GM20431 (cell line): ENCODE measurements around the gene RANBP3.

Experiments used
- in situ Hi-C: fragments of 300-500 bp; cut with MseI, MboI; formaldehyde crosslinking; loops from one replicate; pipeline ENCODE4 v1.15.0; 2020; ENCODE audit warnings: low sequenced_read_pairs; ENCODE audit not compliant: unreplicated experiment

Gene RANBP3

DNA sequence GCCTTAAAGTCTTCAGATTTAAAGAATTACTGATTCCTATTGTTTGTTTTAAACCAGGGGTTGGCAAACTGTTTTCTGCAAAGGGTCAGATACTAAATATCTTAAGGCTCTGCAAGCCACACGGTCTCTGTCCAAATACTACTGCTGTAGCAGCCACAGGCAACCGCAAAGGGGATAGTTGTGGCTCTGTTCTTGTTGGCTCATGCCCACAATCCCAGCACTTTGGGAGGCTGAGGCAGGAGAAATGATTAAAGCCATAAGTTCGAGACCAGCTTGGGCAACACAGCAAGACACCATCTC lies 22.4 kb downstream of the RANBP3 start:
- in situ Hi-C loops = no loop called here

DNA sequence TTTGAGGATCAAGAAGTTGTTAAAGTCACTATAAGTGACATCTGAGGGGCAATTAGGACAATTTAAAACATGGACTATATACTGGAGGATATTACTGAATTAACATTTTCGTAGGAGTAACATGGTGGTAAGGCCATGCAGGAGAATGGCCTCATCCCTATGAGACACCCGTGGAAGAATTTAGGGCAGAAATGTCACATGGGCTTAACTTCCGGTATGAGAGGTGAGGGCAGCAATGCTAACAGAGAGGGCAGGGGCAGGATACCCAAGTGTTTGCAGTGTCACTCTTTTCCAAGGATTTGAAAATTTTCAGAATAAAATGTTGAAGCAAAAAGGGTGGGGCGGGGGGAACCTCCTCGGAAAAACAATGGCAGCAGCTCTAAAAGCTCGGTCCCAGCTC lies 23.6 kb downstream of the RANBP3 start:
- in situ Hi-C loops = no loop called here

DNA sequence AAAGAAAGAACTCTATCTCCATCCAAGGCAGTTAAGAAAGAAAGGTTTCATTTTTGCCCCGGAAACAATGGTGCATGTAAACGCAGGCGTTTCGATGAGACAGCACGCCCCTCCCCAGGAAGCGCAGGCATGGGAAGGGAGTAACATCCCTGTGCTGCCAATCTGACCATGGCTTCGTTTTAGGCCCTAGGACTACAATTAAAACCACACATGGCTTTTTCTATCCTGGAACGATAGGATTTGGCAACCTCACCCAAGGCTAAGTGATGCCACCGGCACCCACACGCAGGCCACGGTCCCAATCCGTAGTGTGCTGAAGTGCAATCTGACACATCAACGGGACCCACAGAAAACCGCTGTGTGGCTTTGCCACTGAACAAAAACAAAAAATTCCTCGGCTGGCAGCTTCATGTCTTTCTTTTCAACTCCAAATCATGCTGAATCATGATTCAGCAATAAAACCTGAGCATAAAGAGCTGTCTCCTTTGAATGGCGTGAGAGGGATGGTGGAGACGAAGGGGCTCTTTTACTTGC lies 24.2 kb downstream of the RANBP3 start:
- in situ Hi-C loops = no loop called here

DNA sequence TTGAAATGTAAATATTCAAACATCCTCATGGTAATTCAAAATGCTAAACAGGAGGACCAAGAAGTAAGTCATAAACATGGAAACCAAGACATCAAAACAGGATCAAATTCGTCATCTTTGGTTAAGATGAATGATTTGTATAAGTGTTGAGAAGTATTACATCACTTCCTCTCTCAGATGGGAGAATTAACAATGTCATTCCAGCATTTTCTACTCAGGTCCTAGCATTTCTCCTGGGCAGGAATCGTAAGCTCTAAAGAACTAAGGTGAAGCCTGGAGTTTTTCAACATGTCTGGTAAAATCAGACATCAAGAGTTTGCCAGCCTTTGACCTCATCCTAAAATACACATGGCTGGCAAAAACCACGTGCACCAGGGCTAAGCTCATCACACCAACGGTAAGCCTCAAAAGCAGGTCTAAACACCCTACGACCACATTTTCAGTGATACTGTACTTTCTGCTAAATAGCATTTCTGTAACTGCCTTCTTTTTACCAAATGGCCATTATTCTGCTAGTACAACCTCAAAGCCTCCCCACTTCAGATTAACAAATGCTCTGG lies 24.8 kb downstream of the RANBP3 start:
- in situ Hi-C loops = no loop called here

DNA sequence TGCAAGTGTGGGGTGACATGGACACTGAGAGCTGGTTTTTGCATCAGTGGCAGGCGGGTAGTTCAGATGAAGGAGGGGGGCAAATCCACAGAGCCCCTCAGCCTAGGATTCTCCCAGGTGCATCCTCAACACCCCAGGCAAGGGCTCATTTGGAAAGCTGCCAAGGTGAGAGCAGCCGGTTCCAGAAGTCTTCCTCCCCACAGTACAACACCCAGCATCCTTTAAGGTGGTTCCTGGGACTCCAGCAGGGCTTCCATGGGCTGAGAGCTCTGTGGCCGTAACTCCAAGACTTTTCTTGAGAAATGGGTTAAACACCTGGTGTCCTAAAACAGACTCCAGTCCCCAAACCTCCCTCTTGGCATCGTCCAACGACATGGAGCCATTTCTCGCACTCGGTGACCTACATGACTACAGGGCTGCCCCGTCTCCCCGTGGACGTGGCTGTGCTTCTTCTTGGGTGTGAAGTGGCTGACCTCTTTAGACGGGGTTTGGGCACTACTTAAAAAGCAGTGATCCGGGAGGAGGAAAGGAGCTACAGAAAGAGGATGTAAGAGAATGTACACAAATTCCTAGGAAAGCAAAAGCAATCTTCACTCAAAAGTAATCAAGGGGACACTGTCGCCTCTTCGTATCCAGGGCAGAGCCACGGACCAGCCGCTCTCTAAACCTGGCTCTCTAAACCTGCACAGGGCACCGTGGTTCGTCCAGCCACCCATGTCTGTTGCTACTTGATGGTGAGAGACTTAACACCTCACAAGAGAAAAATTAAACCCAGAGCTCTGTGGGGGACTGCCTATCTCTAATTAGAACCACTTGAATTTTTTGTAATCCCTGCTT lies 25.5 kb downstream of the RANBP3 start:
- in situ Hi-C loops = no loop called here

DNA sequence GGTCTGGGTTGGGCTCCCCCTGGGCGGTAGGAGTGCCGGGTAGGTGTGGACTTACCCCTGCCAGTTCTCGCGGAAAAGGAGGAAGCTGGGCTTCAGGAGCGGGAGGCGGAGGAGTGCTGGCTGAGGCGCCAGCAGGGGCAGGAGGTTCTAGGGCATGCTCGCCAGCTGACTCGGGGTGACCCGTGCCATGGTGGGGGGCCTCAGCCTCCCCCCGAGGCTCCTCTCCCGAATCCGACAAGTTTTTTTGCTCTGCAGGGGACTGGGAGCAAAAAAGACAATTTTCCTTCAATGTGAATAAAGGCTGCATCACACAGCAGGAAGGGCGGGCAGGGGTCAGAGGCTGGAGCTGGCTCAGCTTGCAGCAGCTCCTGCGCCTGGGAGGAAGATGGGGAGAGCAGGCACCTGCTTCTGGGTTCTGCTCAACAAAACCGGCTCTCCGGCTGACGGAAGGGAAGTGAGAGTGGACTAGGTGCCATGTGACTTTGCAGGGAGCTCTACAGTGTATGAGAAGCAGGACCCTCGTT lies 26.5 kb downstream of the RANBP3 start:
- in situ Hi-C loops = no loop called here

DNA sequence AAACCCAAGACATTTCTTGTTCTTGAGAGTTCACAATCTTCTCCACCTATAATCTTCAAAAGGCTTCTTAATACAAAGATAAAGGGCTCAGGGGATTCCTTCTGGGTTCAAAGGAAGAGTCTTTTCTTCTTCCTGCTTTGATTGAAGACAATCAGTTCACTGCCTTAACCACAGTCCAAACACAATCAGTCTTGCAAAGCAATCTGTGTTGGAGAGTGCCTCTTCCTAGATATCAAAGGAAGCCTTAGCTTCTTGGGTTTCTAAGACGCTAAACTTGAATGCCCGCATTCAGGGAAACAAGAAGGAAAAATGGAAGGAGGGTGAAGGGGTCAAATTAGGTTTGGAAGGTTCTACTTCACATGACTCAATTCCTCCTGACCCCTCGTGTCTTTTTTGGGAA lies 27.2 kb downstream of the RANBP3 start:
- in situ Hi-C loops = no loop called here

DNA sequence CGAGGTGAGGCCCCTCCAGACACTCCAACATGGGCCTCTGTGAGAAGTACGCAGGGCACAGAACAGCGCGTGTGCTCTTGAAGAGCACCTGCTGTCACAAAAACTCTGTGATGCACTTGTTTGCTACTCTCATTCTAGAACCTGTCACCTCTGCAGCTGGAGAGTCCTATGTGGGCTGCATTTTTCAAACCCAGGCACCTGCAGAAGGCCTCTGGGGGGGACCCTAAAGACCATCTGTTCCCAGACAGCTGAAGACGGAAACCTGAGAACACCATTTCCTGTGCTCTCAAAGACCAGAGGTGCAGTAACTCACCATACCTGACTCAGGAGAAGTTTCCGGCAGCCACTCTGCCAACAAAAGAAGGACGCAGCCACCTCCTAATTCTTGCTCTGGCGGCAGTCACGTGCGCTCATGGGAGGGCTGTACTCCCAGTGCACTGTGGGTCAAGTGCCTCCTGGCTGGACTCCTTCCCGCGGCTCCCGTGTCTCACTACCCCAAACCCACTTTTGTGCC lies 28.1 kb downstream of the RANBP3 start:
- in situ Hi-C loops = no loop called here

DNA sequence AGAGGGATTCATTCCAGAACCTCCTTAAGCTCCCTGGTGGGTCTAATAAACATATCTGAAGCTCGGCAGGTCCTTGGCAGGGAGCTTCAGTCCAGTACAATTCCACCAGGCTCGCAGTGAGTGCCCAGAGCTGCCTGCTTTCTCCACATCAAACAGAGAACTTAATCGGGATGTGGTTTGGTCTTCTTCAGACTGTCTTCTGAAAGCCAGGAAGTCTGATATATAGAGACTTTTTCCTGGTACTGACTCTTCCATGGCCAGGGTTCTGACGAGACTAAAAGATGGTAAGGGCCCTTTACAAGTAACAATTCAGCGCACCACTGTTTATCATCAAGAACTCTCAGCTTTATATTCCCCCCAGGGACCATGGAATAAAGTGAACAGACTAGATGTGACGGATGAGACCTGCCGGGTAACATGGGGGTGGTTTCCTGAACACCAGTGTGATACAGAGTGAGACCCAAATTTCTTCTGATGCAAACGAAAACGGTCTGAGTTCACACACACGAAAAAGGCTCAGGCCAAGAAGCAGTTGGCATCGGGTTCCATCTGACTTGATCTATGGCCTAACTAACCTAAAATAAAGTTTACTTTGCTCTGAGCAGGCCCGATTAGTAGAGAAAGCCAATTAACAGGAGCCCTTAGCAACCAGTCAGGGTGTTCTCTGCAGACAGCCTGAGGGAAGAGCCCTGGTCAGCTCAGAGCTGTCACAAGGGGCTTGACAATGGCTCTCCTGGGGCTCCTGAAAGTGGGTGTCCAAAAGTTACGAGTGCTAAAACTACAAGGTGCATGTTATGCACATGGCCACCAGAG lies 29.0 kb downstream of the RANBP3 start:
- in situ Hi-C loops = no loop called here

DNA sequence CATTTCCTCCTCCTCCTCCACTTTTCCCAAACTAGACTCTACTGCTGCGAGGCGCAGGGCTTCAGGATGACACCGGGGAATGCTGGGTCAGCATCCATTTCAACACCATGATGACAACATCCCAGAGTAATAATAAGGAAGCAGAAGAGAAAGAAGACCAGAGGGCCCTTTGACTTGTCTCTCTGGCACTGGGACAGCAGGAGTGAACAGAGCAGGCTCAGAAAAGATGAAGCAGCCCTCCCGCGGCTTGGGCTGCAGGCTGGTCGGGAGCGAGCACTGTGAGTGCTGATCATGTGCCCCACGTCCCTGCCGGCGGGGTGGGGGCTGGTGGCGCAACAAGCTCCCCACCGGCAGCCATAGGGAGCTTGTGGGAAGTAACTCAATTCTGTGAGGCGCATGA lies 30.5 kb downstream of the RANBP3 start:
- in situ Hi-C loops = no loop called here

DNA sequence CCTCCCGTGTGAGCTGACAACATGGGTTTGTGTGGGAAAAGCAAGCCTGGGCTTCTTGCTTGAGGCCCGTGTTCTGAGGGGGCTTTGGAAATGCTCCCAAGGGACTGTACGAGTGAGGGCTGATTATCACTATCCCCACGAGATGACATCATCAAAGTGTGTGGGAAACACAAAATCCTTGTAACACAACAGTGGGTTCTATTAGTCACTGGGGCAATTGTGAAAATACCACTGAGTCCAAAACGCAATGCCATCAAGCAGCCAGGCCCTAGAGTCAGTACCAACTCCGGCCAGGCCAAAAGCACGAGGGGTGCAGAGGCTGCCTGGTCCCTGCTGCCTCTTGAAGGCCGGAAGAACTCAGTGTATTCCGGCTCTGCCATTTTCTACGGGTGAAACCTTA lies 34.3 kb downstream of the RANBP3 start:
- in situ Hi-C loops = no loop called here

DNA sequence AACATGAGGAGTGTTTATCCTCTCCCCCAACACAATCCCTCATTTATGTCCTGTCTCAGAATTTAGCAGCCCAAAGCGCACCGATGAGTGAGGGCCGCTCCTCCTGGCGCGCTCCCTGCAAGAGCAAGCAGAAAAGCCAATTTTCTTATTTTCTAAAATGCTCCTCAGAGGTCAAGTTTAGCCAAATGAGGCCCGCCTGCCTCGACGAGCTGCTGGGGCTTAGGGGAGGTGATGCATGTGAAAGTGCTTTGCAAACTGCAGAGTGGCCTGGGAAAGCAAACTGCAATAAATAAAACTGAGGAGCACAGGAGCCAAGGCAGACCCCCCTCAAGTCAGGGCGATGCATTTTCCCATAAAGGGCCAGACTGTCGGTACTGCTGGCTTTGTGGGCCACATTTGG lies 34.9 kb downstream of the RANBP3 start:
- in situ Hi-C loops = no loop called here

DNA sequence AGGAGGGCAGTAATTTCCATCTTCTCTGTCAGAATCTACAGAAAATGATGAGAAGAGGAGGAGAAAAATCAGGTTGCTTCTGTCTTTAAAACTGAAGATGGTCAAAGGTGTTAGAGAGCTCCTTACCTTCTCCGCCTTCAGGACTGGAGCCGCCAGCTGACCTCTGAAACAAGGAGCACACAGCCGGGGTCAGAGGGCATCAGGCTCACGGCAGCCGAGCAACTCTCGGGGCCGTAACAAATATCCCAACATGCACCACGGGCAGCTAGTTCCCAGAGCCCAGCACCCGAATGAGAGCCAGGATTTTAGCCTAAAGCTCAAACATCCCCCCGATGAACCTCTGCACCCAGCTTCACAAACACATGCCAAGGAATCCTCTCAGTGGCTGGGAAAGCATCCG lies 36.3 kb downstream of the RANBP3 start:
- in situ Hi-C loops = no loop called here

DNA sequence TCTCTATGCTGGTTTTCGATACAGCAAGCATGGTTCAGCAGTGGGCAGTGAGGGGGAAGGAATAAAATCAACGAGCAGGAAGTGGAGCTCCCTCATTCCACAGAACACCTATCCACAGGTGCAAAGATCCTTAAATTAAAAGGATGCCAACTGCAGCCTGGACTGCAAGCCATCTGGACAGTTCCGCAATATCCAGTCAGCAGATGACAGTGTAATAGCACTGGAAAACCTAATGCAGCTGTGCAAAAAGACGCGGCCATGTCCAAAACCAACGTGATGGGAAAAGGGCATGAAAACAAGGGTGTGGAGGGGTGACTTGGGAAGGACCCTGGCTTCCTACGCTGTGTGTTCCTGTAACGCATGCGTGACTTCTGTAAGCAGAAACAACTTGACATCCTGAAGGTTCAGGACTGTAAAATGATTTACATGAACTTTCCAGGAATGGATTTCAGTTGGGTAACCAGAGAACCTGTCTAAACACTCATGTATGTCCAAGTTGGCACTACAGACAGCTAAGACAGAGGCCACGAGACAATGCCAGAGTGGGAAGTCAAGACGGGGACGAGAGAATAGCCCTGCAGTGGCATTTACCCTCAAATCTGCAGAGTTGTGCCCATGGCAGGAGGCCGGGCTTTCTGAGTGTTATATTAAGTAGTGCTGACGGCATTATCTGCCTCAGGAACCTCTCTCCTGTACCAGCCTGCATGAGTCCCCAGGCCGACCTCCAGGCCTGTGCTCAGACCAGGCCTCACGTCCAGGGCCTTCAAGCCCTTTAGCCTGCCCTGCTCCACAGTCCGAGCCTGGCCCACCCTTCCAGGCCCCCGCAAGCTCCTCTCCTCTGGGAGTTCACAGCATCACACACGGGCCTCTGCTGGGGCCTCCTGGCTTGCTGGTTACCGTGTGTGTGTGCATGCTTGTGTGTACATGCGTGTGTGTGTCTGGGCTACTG lies 37.4 kb downstream of the RANBP3 start:
- in situ Hi-C loops = no loop called here

DNA sequence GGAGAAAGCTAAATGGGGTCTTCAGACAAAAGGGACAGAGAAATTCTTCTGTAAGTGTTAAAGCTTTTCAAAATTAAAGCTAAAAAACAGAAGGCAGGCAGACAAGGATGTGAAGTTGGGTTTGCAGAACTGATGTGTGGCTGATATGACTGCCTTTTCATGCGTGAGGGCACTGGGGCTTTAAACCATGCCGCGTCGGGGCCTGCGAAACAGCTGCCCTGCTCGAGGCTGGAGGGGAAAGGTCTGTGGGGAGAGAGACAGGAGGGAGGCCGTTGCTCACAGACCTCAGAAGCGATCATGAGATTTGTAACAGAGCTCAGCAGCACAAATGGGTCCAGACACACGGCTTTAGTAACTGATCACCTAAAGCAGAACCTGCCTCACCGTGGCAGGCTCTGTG lies 40.4 kb downstream of the RANBP3 start:
- in situ Hi-C loops = no loop called here

DNA sequence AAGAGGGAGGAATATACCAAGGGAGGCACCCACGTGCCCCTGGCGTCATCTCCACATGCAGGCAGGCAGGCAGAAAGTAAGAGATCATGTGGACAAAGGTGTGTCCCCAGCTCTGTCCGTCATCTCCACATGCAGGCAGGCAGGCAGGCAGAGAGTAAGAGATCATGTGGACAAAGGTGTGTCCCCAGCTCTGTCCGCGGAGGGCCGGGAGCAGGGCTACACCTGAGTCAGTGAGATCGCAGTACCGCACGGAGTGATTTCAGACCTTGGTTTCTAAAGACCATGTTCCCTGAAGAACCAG lies 41.7 kb downstream of the RANBP3 start:
- in situ Hi-C loops = no loop called here

DNA sequence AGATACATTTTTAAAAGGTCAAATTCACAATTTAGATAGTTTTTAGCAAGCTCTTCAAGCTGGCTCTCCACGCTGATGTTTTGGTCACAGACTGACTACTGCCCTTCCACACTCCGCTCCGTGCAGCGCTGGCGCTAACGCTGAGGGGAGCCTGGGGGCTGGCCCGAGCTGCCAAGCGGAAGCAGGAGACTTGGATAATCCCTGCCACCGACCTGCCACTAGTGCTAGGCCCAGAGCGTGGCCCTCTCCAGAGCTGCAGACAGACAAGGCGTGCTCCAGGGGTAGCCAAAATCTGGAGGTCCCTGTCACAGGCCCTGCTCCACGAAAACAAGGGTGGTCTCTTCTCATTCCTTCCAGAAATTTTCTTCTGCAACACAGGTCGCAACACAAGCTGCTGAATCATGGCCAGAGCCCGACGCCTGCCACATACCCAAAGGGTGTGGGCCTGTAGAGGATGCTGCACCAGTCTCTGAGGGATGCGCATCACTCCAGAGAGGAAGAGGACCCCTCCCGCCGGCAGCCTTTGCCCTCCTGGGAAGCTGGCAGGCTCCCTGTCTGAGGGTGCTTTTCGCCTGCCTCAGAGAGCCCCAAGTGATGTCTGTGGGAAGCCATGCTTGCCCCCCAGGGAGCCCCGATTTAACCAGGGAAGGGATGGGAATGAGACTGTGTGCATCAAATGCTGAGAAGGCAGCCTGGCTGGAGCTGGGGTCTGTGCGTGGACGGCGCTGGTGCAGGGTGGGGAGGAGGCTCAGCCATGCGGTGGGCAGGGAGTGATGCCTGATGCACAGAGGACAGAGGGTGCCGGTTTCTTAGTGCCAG lies 42.3 kb downstream of the RANBP3 start:
- in situ Hi-C loops = no loop called here

DNA sequence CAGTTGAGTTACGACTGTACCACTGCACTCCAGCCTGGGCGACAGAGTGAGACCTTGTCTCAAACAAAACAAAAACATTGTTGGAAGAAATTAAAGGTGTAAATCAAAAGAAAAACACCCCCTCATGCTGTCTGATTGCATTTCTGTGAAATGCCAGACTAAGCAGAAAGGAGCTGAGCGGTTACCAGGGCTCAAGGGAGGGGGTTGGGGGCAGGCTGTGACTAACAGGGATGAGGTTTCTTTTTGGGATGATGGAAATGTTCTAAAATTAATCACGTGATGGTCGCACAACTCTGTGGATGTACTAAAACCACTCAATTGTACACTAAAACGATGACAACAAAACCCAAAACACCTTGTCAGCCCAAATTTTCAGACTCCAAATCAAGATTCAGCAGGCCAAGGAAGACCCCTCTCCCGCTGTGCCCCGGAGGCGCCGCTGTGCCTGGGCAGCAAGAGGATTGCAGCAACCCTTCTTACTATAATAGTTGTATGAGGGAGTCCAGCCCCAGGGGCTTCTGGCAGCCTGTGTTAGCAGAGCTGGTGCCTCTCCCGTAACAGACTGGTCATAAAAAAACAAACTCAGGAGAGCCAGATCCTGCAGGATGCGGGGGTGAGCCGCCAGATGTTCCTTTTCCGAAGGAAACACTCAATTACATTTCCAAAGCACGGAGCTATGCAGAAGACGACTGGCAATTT lies 43.0 kb downstream of the RANBP3 start:
- in situ Hi-C loops = no loop called here

DNA sequence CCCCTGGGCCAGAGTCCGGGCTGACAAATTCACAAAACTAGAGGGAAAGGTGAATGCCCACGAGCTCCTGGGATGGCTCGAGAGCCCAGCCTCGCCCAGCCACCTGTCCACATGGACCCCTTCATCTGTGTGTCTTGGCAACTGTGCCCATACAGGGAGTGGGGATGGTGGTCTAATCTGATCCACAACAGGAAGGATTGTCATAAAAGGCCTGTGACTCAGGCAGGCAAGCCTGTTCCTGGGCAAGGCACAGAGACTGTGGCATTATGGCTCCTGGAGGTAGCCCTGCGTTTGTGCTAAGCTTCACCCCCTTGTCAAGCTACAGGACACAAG lies 43.9 kb downstream of the RANBP3 start:
- in situ Hi-C loops = no loop called here
